Left lung (tissue), 10 donors: ENCODE results near the gene LRMDA. TPM values are rescaled to one million over a fixed set of nuclear protein-coding genes. Genes with fewer than 3 reads are reported as not detected.
A peak's percentile ranks its signal among the peaks of the same experiment; 100 is the strongest.

Experiments used
- ATAC-seq: fragments of 200-7000 bp; cut with Tn5 transposase; one replicate; pipeline ENCODE4 v1.9.1; 2020; ENCODE audit warnings: moderate library complexity
- DNase-seq, 4 donors: peaks; one replicate each; pipeline ENCODE4 v3.0.0-alpha.2; 2013 to 2020
- H3K27ac ChIP-seq, 2 donors: fragments of 200-600 bp; sonication (generic) in 1 of 2; one replicate each; pipeline versions ENCODE4 v1.5.0 to v1.8.0; 2020 to 2021
- H3K27me3 ChIP-seq, 2 donors: fragments of 200-600 bp; sonication (generic) in 1 of 2; one replicate each; pipeline versions ENCODE4 v1.5.0 to v1.8.0; 2020 to 2021
- H3K36me3 ChIP-seq, 2 donors: fragments of 200-600 bp; sonication (generic) in 1 of 2; one replicate each; pipeline versions ENCODE4 v1.5.0 to v1.8.0; 2020 to 2021
- H3K4me1 ChIP-seq, 2 donors: fragments of 200-600 bp; one replicate each; pipeline ENCODE4 v1.8.0; 2021
- H3K4me3 ChIP-seq, 2 donors: fragments of 200-600 bp; sonication (generic) in 1 of 2; one replicate each; pipeline versions ENCODE4 v1.5.0 to v1.8.0; 2020 to 2021; ENCODE audit warnings: mild to moderate bottlenecking in 1 of 2
- H3K9me3 ChIP-seq, 2 donors: fragments of 200-600 bp; sonication (generic) in 1 of 2; one replicate each; pipeline versions ENCODE4 v1.5.0 to v1.8.0; 2020 to 2021
- CTCF ChIP-seq, 2 donors: fragments of 200-600 bp; sonication (generic) in 1 of 2; IDR thresholded peaks; one replicate each; pipeline versions ENCODE4 v1.5.0 to v1.8.0; 2021; ENCODE audit warnings: antibody characterized with exemption in 2 of 2
- intact Hi-C, 2 donors: fragments of 100-400 bp; cut with DNase I; formaldehyde crosslinking; loops; one replicate each; pipeline versions ENCODE4 v1.11.2 to v1.14.2; 2022
- polyA plus RNA-seq, 6 donors: library from polyadenylated mRNA; unstranded; fragments of 120-200 nt; gene quantifications; one replicate each; pipeline ENCODE4 v1.2.1, GENCODE V29; 2013; ENCODE audit not compliant: insufficient read length in 6 of 6
- total RNA-seq, 2 donors: library from RNA; stranded (reverse); fragmentation: NEBNext Ultra II Directional; extraction: Animal tissue kit (Norgen Biotek cat#: 25700); gene quantifications; one replicate each; pipeline ENCODE4 v1.2.1, GENCODE V29; 2021
- donor health status: DM: no; HTN: yes; CAD: no.
- donor health status: DM: no; HTN: no; CAD: no.

Gene LRMDA
- total and polyA plus RNA-seq, 8 donors = 13.9 to 23.6 (median 18.7) TPM

- no peak for DNase-seq
Observed at GRCh38 chr10:75679536-75679935, 248.1 kb downstream of the LRMDA start.

GRCh38 chr10:75681334-75681733, 249.9 kb downstream of the LRMDA start:
- Histone ChIP-seq H3K27me3 (no peaks in the 10 kb centered on the region), H3K27ac (no peak overlapping the region), H3K9me3 (no peaks in the 10 kb centered on the region), H3K4me1 (peaks cover 0 to 5% of the 10 kb centered on the region in 2 donors), H3K4me3 (no peak overlapping the region), H3K36me3 (no peaks in the 10 kb centered on the region)
- no peak for ATAC-seq
- DNase-seq = no peak
- intact Hi-C loops = no loop called here
- no peak for TF ChIP-seq CTCF (IDR thresholded peaks at IDR 0.05)

More at GRCh38 chr10:75679536-75679935, 248.1 kb downstream of the LRMDA start:
- peaks cover 0 to 5% of the 10 kb centered on the region in 2 donors for H3K4me1 ChIP-seq
- no peaks in the 10 kb centered on the region for H3K27me3 ChIP-seq
- H3K4me3 ChIP-seq = no peak overlapping the region
- H3K36me3 ChIP-seq = no peaks in the 10 kb centered on the region
- TF ChIP-seq CTCF (IDR thresholded peaks at IDR 0.05) = no peak
- H3K27ac ChIP-seq = no peak overlapping the region
- ATAC-seq = no peak
- intact Hi-C loops = no loop called here
- H3K9me3 ChIP-seq = no peaks in the 10 kb centered on the region

GRCh38 chr10:75682649-75683557, 251.5 kb downstream of the LRMDA start:
- intact Hi-C loops = no loop called here
- peak in 2 of 4 donors; percentile 77 to 85 for DNase-seq
- ATAC-seq = no peak
- Histone ChIP-seq H3K27ac (no peak overlapping the region), H3K4me3 (no peak overlapping the region), H3K4me1 (no peaks in the 10 kb centered on the region), H3K27me3 (no peaks in the 10 kb centered on the region), H3K36me3 (no peaks in the 10 kb centered on the region), H3K9me3 (peaks cover 0 to 2% of the 10 kb centered on the region in 2 donors)
- TF ChIP-seq CTCF (IDR thresholded peaks at IDR 0.05) = no peak

GRCh38 chr10:75685187-75685586, 253.8 kb downstream of the LRMDA start:
- no peak for TF ChIP-seq CTCF (IDR thresholded peaks at IDR 0.05)
- Histone ChIP-seq H3K4me1 (peaks cover 5 to 7% of the 10 kb centered on the region in 2 donors), H3K27me3 (no peaks in the 10 kb centered on the region), H3K27ac (no peak overlapping the region), H3K36me3 (no peaks in the 10 kb centered on the region), H3K4me3 (no peak overlapping the region), H3K9me3 (peaks cover 0 to 2% of the 10 kb centered on the region in 2 donors)
- peak; percentile 74 for ATAC-seq
- intact Hi-C loops = no loop called here
- DNase-seq = no peak

- ATAC-seq (no peak), DNase-seq (peak in 1 of 4 donors; percentile 52)
- no peak for TF ChIP-seq CTCF (IDR thresholded peaks at IDR 0.05)
- Histone ChIP-seq H3K27me3 (no peaks in the 10 kb centered on the region), H3K4me3 (no peak overlapping the region), H3K36me3 (no peaks in the 10 kb centered on the region), H3K4me1 (peaks cover 5 to 7% of the 10 kb centered on the region in 2 donors), H3K27ac (no peak overlapping the region), H3K9me3 (peaks cover 0 to 2% of the 10 kb centered on the region in 2 donors)
- intact Hi-C loops = no loop called here
Observed at GRCh38 chr10:75688506-75689300, 257.3 kb downstream of the LRMDA start.
